GM13976 (cell line): ENCODE measurements around the gene SYCE3.

ENCODE experiments used
- DNase-seq: peaks from one replicate; pipeline ENCODE4 v3.0.0; 2012; ENCODE audit warnings: low spot score
- CTCF ChIP-seq: IDR thresholded peaks from 2 replicates; pipeline ENCODE4 v1.5.1; 2012; ENCODE audit warnings: borderline replicate concordance, mild to moderate bottlenecking; ENCODE audit not compliant: insufficient read depth; ENCODE audit errors: extremely low read depth, missing control alignments, control extremely low read depth
- in situ Hi-C: fragments of 300-500 bp; cut with MboI; formaldehyde crosslinking; loops from one replicate; pipeline ENCODE4 v1.12.0; 2022; ENCODE audit warnings: low sequenced_read_pairs, mixed read lengths, inconsistent platforms; ENCODE audit not compliant: unreplicated experiment

SYCE3 gene

GRCh38 chr22:50505276-50505775 is 57.4 kb downstream of the SYCE3 start:
- no peak for TF ChIP-seq CTCF
- no peak for DNase-seq
- in situ Hi-C loops = no loop called here

- in situ Hi-C loops = no loop called here
- no peak for DNase-seq
- no peak for TF ChIP-seq CTCF
Observed at GRCh38 chr22:50504369-50505211, 58.1 kb downstream of the SYCE3 start.

DNA sequence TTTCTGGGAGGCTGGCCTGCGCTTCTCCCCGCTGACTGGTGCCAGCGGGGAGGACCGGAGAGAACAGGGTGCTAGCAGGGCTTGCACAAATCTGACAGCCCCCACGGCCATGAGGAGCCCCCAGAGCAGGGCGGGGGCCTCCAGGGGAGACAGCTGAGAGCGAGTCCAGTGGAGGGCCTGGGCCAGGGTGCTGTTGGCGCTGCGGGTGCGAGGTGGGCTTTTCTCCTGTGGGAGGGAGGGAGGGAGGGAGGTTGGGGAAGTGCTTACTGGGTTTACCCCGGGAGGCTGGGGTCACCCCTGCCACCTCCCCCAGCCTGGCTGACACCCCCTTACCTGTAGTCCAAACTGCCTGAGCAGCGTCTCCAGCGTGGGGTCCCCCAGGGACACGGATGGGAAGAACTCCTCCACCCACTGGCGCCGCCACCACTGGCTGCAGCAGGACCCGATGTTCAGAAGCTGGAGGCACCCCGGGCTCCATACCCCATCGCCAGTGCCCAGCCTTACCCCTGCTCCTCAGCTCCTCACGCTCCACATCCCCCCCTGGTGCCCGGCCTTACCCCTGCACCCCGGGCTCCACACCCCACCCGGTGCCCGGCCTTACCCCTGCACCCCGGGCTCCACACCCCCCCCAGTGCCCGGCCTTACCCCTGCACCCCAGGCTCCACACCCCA is 59.1 kb downstream of the SYCE3 start:
- in situ Hi-C loops = no loop called here

GRCh38 chr22:50502628-50503474 is 59.9 kb downstream of the SYCE3 start:
- in situ Hi-C loops = no loop called here
- no peak for DNase-seq
- no peak for TF ChIP-seq CTCF

More for the DNA sequence above, 59.1 kb downstream of the SYCE3 start:
- TF ChIP-seq CTCF = no peak
- DNase-seq = no peak

GRCh38 chr22:50502096-50502495 is 60.6 kb downstream of the SYCE3 start:
- DNase-seq = no peak
- in situ Hi-C loops = no loop called here
- TF ChIP-seq CTCF = no peak
